GM12892 (cell line): Measurements from ENCODE around the gene BIRC2.

ENCODE experiments used
- POLR2A ChIP-seq: IDR thresholded peaks from 2 replicates; pipeline ENCODE4 v1.6.1; 2011; ENCODE audit warnings: low read depth, low read length, control low read depth
- POLR2AphosphoS5 ChIP-seq: IDR thresholded peaks from 2 replicates; pipeline ENCODE4 v1.6.1; 2011; ENCODE audit warnings: low read depth, low read length, control low read depth
- TAF1 ChIP-seq: IDR thresholded peaks from 2 replicates; pipeline ENCODE4 v1.6.1; 2011; ENCODE audit warnings: low read depth, mild to moderate bottlenecking, control low read depth, low read length, borderline replicate concordance

- TF ChIP-seq POLR2A: no peak
- no peak for TF ChIP-seq POLR2AphosphoS5
- no peak for TF ChIP-seq TAF1
Measured at GRCh38 chr11:102410382-102410784, 63.4 kb downstream of the BIRC2 start.
